ENCODE results near the gene SLC50A1. TPM values are rescaled to one million over a fixed set of nuclear protein-coding genes. Genes with fewer than 3 reads are reported as not detected.

Gene SLC50A1
- total RNA-seq, 4 donors from 2014 or later: 5.7 to 33.9 (median 14.9) TPM

DNA sequence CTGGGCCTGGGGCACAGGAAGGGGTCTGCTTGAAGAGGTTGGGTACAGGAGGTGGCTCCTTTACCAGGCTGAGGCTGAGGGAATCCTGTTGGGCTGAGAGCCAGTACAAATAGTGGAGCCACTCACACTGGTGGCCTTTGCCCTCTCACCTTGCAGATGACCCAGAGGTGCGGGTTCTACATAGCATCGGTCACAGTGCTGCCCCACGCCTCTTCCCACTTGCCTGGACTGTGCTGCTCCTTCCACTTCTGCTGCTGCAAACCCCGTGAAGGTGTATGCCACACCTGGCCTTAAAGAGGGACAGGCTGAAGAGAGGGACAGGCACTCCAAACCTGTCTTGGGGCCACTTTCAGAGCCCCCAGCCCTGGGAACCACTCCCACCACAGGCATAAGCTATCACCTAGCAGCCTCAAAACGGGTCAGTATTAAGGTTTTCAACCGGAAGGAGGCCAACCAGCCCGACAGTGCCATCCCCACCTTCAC lies 1.8 kb upstream of the SLC50A1 start:
- Histone ChIP-seq H3K27me3 (no peaks in the 10 kb centered on the region), H3K36me3 (peaks cover 0 to 41% (median 0%) of the 10 kb centered on the region in 3 donors), H3K4me3 (no peak overlapping the region), H3K9me3 (no peaks in the 10 kb centered on the region), H3K4me1 (peaks cover 4 to 88% (median 24%) of the 10 kb centered on the region in 4 donors), H3K27ac (peak overlapping the region; percentile 96 to 100 (median 98))
- 71 to 84% methylated on average over 7 of the region's 7 CpGs for whole genome bisulfite sequencing, 2 donors
- TF ChIP-seq EP300 (IDR thresholded peaks at IDR 0.05): no peak
- TF ChIP-seq, protein P1, sequence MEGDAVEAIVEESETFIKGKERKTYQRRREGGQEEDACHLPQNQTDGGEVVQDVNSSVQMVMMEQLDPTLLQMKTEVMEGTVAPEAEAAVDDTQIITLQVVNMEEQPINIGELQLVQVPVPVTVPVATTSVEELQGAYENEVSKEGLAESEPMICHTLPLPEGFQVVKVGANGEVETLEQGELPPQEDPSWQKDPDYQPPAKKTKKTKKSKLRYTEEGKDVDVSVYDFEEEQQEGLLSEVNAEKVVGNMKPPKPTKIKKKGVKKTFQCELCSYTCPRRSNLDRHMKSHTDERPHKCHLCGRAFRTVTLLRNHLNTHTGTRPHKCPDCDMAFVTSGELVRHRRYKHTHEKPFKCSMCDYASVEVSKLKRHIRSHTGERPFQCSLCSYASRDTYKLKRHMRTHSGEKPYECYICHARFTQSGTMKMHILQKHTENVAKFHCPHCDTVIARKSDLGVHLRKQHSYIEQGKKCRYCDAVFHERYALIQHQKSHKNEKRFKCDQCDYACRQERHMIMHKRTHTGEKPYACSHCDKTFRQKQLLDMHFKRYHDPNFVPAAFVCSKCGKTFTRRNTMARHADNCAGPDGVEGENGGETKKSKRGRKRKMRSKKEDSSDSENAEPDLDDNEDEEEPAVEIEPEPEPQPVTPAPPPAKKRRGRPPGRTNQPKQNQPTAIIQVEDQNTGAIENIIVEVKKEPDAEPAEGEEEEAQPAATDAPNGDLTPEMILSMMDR (IDR thresholded peaks at IDR 0.05): no peak
- TF ChIP-seq POLR2A (IDR thresholded peaks at IDR 0.05): no peak
- no peak for DNase-seq (ENCODE audit: low spot score in 2 of 2)

DNA sequence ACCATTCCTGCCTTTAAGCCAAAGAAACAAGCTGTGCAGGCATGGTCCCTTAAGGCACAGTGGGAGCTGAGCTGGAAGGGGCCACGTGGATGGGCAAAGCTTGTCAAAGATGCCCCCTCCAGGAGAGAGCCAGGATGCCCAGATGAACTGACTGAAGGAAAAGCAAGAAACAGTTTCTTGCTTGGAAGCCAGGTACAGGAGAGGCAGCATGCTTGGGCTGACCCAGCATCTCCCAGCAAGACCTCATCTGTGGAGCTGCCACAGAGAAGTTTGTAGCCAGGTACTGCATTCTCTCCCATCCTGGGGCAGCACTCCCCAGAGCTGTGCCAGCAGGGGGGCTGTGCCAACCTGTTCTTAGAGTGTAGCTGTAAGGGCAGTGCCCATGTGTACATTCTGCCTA lies 1.3 kb upstream of the SLC50A1 start:
- peaks cover 0 to 41% (median 0%) of the 10 kb centered on the region in 3 donors for H3K36me3 ChIP-seq
- no peaks in the 10 kb centered on the region for H3K27me3 ChIP-seq
- TF ChIP-seq EP300 (IDR thresholded peaks at IDR 0.05) (no peak), POLR2A (IDR thresholded peaks at IDR 0.05) (no peak)
- TF ChIP-seq, protein P1 (IDR thresholded peaks at IDR 0.05): no peak
- peak overlapping the region; percentile 96 to 100 (median 98) for H3K27ac ChIP-seq
- DNase-seq (ENCODE audit: low spot score in 2 of 2): no peak
- peak overlapping the region in 1 of 4 donors; percentile 84 for H3K4me3 ChIP-seq
- H3K9me3 ChIP-seq: no peaks in the 10 kb centered on the region
- H3K4me1 ChIP-seq: peaks cover 4 to 88% (median 26%) of the 10 kb centered on the region in 4 donors
- 50 to 68% methylated on average over 1 of the region's 1 CpG for WGBS, 2 donors

DNA sequence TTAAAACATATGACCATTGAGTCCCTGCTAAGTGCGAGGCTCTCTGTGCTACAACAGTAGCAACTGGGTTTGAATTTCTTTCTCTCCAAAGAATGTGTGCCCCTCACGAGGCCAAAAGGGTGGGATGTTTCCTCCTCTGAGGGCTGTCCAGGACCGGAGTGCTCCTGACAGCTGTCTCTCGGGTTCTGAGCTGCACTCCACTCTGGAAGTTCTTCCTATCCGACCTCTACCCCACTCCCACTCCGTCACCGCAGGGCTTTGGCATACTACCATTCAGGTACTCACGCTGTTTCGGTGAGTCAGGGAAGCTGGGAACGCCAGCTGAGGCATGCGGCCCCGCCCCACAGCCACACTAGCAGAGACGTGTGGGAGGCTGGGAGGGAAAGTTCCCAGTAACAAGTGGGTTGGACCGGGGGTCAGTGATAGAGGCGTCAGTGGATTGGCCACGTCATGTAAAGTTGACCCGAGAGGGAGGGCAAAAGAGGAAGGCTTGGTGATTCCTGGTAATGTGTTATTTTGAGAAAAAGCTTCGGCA lies 705 bp upstream of the SLC50A1 start:
- WGBS, 2 donors: 1 to 4% methylated on average over 18 of the region's 18 CpGs

DNA sequence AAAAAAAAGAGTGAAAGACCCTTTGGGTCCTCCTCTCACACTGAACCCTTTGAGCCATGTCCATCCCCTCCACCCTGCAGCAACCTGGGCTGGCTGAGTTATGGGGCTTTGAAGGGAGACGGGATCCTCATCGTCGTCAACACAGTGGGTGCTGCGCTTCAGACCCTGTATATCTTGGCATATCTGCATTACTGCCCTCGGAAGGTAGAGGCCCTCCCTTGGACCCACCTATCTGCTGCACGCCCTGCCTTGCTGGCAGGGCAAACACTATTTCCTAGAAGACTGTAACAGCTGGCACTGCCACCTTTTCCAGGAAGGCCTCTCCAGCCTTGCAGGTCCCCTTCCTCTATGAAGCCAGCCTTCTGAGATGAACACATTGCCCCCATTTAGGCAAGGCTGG lies 1.1 kb downstream of the SLC50A1 start:
- 43 to 52% methylated on average over 5 to 6 of the region's 6 CpGs for WGBS, 2 donors
- Histone ChIP-seq H3K27ac (peak overlapping the region in 3 of 4 donors; percentile 96 to 100 (median 99)), H3K36me3 (peaks cover 0 to 32% (median 0%) of the 10 kb centered on the region in 3 donors), H3K4me1 (peaks cover 4 to 73% (median 25%) of the 10 kb centered on the region in 4 donors), H3K27me3 (no peaks in the 10 kb centered on the region), H3K4me3 (peak overlapping the region; percentile 53 to 84 (median 69)), H3K9me3 (no peaks in the 10 kb centered on the region)
- TF ChIP-seq, protein P1 (IDR thresholded peaks at IDR 0.05): no peak
- no peak for TF ChIP-seq POLR2A (IDR thresholded peaks at IDR 0.05)
- TF ChIP-seq EP300 (IDR thresholded peaks at IDR 0.05): no peak
- DNase-seq (ENCODE audit: low spot score in 2 of 2): no peak

More for the DNA sequence above, 705 bp upstream of the SLC50A1 start:
- H3K27ac ChIP-seq: peak overlapping the region; percentile 96 to 100 (median 98)
- DNase-seq (ENCODE audit: low spot score in 2 of 2): peak; percentile 67 to 79
- H3K4me1 ChIP-seq: peaks cover 4 to 88% (median 27%) of the 10 kb centered on the region in 4 donors
- no peaks in the 10 kb centered on the region for H3K27me3 ChIP-seq
- H3K36me3 ChIP-seq: peaks cover 0 to 41% (median 0%) of the 10 kb centered on the region in 3 donors
- peak overlapping the region; percentile 53 to 84 (median 69) for H3K4me3 ChIP-seq
- no peaks in the 10 kb centered on the region for H3K9me3 ChIP-seq
- TF ChIP-seq EP300 (IDR thresholded peaks at IDR 0.05): peak; percentile 4 to 35
- peak in 1 of 2 donors; percentile 6 for TF ChIP-seq POLR2A (IDR thresholded peaks at IDR 0.05)
- TF ChIP-seq, protein P1 (IDR thresholded peaks at IDR 0.05): no peak

Data from tibial nerve (tissue), 4 donors.